Stimulated activated CD8-positive, alpha-beta memory T cell treated with anti-CD3 and anti-CD28 coated beads, Interleukin-4, amount 100 ng/mL, for 1 hour (primary cell): ENCODE results near the gene PHC3.

Experiments used
- DNase-seq, 2 donors: peaks; one replicate each; pipeline ENCODE4 v3.0.0-alpha.2; 2020; ENCODE audit warnings: low read depth in 2 of 2, low spot score in 1 of 2

The PHC3 gene

DNA sequence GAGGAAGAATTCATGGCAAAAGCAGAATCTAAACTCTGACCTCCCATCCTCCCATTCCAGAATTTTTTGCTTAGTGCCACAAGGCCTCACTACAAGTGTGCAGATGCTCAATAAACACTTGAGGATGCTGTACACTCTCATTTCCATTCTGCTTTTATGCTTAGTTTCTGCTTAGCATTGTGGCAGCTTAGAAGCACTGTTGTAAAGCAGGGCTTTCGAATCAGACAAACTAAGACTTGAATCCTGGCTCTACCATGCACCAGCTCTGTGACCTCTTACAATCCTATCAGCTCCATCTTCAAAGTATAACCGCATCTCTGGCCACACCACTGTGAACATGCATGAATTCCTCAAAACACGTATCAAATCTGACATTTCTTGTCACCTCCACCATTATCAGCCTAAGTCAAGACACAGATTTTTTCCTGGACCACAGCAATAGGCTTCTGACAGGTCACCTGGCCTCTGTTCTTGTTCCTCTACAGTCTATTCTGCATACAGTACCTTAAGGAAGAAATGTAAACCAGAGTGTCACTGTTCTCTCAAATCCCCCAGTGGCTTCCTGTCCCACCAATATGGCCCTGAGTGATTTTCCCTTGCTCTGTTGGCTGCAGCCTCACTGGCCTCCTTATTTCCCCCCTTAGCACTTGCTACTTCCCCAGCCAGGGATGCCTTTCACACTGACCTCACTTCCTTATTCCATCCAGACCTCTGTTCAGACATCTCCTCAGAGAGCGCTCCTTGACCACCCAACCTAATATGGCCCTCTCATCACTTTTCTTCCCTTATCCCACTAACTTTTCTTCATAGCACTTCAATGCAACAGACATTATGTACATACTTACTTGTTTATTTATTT lies 8.1 kb upstream of the PHC3 start:
- DNase-seq = no peak

DNA sequence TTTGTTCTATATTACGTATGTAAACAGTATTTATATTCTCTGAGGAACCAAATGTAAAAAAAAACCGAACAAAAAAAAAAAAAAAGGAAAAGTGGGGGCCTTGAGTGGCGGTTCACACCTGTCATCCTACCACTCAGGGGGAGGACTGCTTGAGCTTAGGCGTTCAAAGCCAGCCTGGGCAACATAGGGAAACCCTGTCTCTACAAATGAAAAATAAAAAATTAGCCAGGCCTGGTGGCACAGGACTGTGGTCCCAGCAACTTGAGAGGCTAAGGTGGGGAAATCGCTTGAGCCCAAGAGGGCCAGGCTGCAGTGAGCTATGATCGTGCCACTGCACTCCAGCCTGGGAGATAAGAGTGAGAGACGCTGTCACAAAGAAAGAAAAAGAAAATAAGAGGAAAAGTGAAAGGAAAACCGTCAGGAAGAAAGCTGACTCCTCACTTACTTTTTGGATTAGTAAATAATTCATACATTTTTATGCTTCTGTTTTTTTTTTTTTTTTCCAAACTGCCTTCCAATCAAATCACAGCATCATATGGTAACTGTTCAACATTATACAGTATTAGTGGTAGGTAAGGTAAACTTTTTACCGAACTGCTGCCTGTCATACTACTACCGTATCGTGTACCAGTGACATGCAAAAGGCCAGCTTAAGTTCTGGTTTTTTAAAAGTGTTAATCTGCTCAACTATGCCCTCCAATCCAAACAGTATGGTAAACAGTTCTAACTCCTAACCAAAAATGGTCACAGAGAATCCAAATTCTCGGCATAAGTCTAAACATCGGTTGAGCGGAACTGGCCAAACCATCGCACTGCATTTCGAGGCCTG lies 1.2 kb downstream of the PHC3 start:
- DNase-seq = no peak

DNA sequence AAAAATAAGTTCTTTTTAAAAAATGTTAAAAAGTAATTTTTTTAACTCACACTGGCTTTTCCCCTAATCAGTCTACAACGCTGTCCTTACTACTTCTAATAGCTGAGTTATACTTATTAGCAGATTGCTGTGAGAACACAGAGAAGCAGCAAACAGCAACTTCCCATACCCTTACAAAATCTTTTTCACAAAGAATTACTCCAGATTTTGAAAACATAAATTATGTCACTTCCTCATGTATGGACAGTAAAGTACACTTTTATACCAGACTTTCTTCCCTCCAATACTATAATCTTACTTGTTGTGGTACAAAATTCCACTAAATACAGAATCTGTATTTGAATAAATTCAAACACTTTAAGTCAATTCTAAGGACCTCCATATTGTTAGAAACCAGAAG lies 2.1 kb downstream of the PHC3 start:
- DNase-seq = no peak

DNA sequence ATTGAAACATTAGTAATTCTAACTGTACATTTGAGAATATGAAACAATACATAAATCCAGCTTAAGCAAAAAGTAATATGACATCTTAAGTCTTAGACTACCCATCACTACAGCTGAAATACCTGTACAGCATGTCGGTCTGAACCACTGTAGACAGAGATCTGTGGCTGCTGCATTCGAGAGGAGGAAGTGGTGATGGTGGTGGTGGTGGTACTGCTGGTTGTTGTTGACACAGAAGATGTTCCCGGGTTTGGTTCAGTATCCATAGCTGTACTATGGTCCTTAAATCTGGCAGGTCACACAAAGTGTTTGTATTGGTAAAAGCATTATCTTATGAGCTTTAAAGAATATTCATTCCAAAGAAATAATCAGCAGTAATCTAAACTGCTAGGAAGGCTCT lies 2.9 kb downstream of the PHC3 start:
- DNase-seq = peak; percentile 8 to 16

DNA sequence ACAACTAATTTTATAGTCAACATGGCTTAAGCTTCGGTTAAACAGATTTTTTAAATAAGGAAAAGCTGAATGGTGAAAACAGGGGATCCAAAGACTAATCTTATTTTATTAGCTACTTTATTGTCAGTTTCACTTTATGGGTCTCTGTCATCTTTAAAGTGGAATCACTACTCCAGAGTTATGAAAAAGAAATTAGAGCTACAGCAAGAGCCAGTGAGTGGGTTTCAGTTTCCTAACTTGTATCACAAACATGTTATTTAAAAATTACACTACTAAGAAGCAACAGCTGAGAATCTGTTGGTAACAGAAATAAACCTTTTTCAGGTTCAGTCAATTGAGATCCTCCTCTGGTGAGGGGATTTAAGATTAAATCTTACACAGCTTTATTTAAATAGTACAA lies 10.0 kb downstream of the PHC3 start:
- DNase-seq = no peak

DNA sequence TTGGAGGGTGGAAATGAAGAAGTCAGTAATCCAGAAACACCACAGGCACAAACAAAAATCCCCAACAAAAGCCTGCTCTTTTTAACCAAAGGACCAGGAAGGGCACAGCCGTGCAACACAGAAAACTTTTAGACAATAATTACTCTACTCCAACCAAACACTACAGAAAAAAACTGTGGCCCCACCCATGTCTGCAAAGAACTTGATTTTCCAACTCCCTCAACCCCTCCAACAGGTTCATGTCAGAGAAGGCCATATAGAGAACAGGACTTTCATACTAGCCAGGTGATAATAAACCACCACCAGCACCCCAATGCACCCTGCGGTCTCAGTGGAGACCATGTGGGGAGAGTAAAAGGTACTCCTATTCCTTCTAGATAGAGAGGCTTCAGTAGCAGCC lies 16.8 kb downstream of the PHC3 start:
- no peak for DNase-seq

DNA sequence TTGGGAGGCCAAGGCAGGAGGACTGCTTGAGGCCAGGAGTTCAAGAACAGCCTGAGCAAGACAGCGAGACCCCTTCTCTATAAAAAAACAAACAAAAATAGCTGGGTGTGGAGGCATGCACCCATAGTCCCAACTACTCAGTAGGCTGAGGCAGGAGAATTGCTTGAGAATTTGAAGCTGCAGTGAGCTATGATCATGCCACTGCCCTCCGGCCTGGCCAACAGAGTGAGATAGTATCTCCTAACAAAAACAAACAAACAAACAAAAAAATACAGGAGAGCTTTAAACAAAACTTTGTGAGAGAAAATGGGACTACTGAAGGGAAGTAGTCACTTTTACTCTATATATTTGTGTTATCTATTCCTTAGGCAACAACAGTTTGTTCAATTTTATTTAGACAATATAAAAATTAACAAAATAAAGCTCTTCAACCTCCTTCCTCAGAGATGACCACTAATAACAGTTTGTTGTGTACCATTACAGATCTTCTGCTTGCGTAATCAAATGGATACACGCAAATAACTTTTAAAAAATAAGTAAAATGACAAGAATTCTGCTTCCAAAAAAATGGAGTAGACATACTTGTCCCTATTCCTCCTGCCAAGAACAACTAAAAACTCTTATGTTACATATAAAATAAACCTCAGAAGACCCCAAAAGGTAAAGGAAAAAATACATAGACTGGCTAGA lies 17.4 kb downstream of the PHC3 start:
- DNase-seq = no peak

DNA sequence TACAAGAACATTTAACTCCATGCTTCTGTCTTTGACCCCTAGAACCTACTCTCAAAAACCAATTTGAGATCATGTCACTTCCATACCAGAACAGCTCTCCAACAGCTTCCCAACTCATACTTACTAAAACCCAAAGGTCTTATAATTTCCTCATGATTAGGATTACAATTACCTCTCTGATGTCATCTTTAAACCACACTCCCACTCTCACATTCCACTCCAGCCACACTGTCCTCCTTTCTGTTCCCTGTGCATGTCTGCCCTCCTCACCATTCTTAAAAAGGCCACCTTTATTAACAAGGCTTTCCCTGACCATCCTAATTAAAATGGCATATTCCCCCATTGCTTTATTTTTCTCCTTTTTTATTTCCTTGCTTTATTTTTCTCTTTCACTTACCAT lies 18.9 kb downstream of the PHC3 start:
- no peak for DNase-seq

DNA sequence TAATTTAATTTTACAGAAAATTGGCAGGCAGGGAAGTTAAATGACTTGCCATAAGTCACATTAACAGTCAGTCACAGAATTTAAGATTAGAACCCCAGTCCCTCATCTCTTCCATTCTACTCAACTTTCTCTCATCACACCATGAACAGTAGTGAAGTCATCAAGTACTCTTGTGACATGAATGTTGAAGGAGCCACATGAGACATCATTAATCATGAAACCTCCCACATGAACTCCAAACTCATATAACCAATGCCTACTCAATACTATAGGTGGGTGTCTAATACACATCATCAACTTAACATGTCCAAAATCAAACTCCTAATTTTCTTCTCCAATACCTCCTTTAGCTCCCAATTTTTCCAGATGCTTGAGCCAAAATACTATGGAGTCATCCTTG lies 19.5 kb downstream of the PHC3 start:
- DNase-seq = no peak

DNA sequence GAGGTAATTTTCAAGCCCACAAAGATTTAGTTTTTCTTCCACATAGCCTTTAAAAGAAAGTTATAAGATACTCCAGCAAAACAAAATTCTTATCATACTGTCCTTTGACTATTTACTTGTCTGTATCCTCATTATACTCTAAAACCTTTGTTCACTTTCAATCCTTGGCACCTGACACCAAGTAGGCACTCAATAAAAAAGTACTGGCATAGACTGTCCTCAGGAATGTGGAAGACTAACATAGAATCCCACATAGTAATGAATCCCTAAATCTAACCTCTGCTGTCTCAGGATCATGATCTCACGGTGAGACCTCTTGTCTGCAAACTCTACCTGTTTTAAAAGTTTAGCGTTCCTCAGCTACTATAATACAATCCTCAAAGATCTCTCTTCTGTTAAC lies 21.6 kb downstream of the PHC3 start:
- DNase-seq = no peak

DNA sequence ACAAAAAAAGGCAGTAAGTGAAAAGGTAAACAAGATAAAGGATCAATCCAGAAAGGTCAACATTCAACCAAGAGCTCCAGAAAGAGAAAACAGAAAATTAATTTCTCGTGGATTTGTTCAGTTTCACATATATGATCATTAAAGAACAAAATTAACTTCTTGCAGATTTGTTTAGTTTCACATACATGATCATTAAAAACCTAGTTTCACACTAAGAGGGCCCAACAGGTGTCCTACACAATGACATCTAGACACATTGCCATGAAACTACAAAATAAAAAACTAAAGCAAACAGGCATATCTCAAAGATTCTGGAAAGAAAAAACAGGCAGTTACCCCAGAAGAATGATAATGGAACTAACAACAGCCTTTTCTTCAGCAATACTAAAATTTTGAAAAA lies 22.1 kb downstream of the PHC3 start:
- DNase-seq = no peak

DNA sequence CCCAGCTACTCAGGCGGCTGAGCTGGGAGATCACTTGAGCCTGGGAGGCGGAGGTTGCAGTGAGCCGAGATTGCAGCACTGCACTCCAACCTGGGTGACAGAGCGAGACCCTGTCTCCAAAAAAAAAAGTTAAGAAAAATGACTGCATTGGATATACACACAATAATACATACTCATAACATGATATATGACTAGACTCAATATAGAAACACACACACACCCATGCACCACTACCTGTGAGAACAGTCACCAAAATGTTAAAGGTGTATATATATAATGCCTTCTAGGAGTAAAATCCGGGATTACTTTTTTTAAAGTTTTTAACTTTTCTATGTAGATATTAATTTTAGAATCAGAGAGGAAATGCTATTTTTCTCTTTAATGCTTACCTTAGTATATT lies 25.9 kb downstream of the PHC3 start:
- no peak for DNase-seq

DNA sequence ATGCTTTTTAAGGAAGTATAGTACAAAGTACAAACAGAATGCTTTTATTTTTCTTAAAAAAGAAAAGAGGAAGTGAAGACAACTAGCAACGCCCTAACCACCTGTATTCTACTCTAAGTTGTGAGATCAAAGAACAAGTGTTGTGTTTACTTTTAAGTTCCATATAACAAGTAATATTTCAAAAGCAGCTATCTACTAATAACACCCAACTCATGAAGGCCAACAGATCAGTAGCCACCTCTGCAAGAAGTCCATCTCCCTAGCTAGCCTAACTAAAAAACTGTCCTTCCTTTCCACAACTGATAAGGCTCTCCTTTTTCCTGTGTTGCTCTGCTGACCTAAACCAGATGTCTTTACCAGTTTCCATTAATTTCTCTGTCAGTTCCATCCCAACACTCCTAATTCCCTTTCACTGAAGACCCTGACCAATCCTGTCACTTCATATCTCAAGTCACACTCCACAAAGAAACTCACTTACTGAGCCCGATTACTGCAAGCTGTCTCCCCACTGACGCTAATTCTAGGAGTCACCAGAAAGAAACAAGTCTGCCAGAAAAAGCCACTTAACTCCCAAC lies 26.9 kb downstream of the PHC3 start:
- DNase-seq = no peak

DNA sequence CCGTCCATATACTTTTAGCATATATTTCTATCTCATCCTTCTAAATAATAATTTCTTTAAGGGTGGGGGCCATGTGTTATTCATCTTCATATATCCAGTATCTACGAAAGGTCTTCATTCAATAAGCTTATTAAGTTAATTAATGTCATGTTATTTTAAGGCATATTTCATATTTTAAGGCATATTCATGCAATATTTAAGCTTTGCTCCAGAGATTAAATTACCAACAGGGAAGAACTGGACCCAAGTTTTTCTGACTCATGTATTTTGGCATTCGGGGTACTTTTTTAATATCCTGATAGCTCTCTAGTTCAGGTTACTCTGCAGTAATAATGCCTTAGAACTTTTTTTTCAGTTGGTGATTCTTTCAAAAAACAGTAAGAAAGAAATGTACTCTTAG lies 27.4 kb downstream of the PHC3 start:
- DNase-seq = no peak

DNA sequence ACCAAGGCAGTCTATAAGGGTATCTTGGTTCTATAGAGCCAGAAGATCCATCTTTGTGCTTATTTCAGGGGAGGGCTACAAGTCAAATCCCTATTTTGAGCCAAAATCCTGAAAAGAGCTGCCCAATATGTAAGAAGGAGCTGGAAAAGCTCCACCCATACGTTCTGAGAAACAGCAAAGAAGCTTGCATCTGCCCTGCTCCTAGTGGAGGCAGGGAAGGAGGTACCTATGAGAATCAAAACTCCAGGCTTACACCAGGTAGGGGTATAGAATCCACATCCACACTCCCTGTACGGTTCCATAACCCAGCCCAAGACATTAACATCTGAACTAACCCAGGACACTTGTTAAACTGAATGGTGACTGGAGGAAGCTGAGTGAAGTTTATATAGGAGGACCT lies 30.0 kb downstream of the PHC3 start:
- DNase-seq = no peak

DNA sequence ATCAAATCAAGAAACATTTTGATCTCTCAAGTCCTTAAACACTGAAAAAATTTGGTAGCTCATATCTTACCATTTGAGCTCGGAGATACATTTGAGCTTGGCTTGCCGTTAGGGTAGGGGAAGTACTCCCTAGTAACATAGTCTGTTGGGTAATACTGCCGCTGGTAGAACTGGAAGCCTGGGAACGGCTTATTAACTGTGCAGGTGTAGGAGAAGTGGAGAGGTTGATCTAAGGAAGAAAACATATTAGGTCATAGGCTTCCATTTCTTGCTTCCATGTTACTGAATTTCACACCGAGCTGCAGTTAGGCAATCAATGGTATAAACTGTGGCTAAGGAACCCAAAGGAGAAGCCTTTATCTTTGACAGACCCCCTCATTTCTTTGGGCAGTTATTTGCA lies 32.5 kb downstream of the PHC3 start:
- DNase-seq = no peak

DNA sequence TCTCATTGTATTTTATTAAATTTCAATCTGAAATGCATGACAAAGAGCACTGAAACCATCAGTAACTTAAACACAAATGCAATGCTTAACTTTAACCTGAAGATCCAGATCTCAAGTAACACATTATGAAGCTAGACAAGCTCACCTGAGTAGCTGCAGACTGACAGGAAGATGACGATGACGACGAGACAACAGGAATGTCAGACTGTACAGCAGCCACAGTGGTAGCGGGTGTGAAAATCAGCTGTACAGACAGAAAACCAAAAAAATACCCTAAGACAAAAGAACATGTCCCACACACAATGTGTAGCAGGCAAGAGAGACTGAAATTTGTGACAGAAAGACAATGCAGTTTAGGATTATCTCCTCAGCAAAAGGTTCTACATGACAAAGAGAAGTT lies 36.3 kb downstream of the PHC3 start:
- no peak for DNase-seq

DNA sequence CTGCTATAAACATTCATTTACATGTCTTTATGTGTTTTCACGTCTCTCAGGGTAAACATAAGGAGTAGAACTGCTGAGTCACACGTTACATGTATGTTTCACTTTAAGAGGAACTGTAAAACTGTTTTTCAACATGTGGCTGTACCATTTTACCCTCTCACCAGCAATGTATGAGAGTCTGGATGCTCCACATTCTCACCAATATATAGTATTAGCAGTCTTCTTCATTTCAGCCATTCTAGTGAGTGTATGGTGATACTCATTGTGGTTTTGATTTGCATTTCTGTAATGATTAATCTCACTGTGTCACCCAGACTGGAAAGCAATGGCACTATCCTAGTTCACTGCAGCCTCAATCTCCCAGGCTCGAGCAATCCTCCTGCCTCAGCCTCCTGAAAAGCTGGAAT lies 37.1 kb downstream of the PHC3 start:
- no peak for DNase-seq

DNA sequence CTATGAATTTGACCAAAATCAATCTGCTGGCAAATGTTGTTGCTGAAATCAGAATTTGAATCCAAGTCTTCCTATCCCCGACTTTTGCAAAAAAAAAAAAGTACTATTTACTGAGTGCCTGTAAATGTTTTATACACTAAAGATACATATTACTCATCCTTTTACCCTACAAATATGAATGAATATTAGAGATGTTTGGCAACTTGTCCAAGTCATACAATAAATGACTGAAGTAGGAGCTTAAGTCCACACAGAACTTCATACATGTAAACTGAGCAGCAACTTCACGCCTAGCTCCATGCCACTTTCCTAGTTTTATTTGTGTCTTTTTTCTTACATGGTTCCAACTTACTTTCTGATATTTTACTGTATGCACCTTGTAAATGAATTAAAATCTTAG lies 39.2 kb downstream of the PHC3 start:
- DNase-seq = no peak

DNA sequence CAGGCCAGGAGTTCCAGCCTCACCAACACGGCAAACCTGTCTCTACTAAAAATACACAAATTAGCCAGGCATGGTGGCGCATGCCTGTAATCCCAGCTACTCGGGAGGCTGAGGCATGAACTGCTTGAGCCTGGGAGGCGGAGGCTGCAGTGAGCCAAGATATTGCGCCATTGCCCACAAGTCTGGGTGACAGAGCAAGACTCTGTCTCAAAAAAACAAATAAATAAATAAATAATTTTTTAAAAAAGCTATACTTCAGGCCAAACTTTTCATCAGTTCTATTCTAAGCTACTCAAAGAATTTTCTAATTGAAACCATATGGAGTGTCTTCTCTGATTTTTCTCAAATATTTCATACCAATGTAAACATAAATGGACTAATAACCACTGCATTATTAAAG lies 43.5 kb downstream of the PHC3 start:
- no peak for DNase-seq

DNA sequence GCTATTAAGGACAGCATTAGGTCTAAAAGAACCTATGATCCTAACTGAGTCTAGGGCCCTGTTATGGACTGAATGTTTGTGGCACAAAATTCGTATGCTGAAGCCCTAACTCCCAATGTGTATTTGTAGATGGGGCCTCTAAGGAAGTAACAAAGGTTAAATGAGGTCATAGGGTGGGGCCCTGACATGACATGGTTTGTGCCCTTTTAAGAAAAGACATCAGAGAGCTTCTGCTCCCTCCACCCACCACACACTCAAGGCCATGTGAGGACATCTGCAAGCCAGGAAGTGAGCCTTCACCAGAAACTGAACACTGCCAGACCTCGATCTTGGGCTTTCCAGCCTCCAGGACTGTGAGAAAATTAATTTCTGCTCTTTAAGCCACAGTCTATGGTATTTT lies 49.2 kb downstream of the PHC3 start:
- DNase-seq = no peak

DNA sequence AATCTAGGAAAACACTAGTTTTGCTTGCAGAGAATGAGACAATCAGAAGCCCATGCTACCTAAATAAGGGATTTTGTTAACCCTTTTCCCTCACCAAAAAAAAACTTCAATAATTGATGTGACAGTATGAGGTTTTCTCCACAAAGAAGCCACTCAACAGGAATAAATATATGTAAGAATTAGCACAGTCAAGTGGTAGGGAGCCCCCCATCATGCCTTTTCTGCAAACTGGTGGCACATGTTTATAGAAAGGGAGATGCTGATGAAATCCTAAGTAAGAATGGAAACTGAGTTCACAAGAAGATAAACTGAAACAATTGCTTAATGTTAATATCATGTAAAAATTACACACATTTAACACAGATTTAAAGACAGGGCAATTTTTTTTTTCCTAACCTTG lies 51.0 kb downstream of the PHC3 start:
- DNase-seq = no peak
